NCI-H526 treated with DMSO at 0.1 percent for 48 hours (cell line): ENCODE measurements around the gene RGMA.
"Not testable (repeated sequence)": the region's sequence is repeated elsewhere in the genome, so short reads cannot be mapped to it uniquely, and the experiment has no call there.

Experiments
- DNase-seq: peaks from one replicate; lab custom pipeline; 2025; lab: John Stamatoyannopoulos, UW

RGMA gene

GRCh38 chr15:93034512-93034911, 54.5 kb downstream of the RGMA start:
- DNase-seq: no peak

GRCh38 chr15:93033434-93034045, 55.5 kb downstream of the RGMA start:
- DNase-seq: no peak

GRCh38 chr15:93032515-93033206, 56.4 kb downstream of the RGMA start:
- not testable (repeated sequence) for DNase-seq

GRCh38 chr15:93031557-93032384, 57.2 kb downstream of the RGMA start:
- not testable (repeated sequence) for DNase-seq

- DNase-seq: no peak
These were observed 57.9 kb downstream of the RGMA start for GRCh38 chr15:93031103-93031464.

GRCh38 chr15:93030430-93031102, 58.4 kb downstream of the RGMA start:
- peak; percentile 27 for DNase-seq

GRCh38 chr15:93029836-93030429, 59.1 kb downstream of the RGMA start:
- no peak for DNase-seq

GRCh38 chr15:93029214-93029835, 59.7 kb downstream of the RGMA start:
- DNase-seq: no peak

- DNase-seq: no peak
These were observed 60.3 kb downstream of the RGMA start for GRCh38 chr15:93028632-93029213.

- no peak for DNase-seq
These were observed 60.8 kb downstream of the RGMA start for GRCh38 chr15:93028111-93028631.

- no peak for DNase-seq
These were observed 61.6 kb downstream of the RGMA start for GRCh38 chr15:93027413-93027812.

GRCh38 chr15:93026380-93026817, 62.6 kb downstream of the RGMA start:
- DNase-seq: no peak

GRCh38 chr15:93025625-93025982, 63.4 kb downstream of the RGMA start:
- no peak for DNase-seq

- DNase-seq: no peak
These were observed 64.0 kb downstream of the RGMA start for GRCh38 chr15:93024716-93025624.

GRCh38 chr15:93024293-93024692, 64.7 kb downstream of the RGMA start:
- no peak for DNase-seq

GRCh38 chr15:93020976-93021772, 67.8 kb downstream of the RGMA start:
- DNase-seq: no peak

GRCh38 chr15:93019971-93020370, 69.0 kb downstream of the RGMA start:
- no peak for DNase-seq

GRCh38 chr15:93019090-93019489, 69.9 kb downstream of the RGMA start:
- DNase-seq: no peak

- DNase-seq: no peak
These were observed 70.4 kb downstream of the RGMA start for GRCh38 chr15:93018574-93018973.
